OCI-LY3 (cell line): Measurements from ENCODE around the gene GINS2.
A peak's percentile ranks its signal among the peaks of the same experiment; 100 is the strongest.

ENCODE experiments used
- H2AFZ ChIP-seq: fragments of 200-600, 300-600 bp; shearing (Covaris generic); 2 replicates; pipeline ENCODE4 v1.6.0; 2014; ENCODE audit warnings: antibody characterized with exemption, low read depth, low read length
- H3K27ac ChIP-seq: fragments of 200-600, 300-600 bp; sonication (generic); 2 replicates; pipeline ENCODE4 v1.5.1; 2014; ENCODE audit warnings: mild to moderate bottlenecking, low read length, moderate library complexity, mixed read lengths
- H3K27me3 ChIP-seq: fragments of 200-600, 300-600 bp; sonication (generic); 2 replicates; pipeline ENCODE4 v1.6.1; 2014; ENCODE audit warnings: low read depth, low read length, mixed read lengths
- H3K36me3 ChIP-seq: fragments of 200-600, 300-600 bp; sonication (generic); replicated peaks from 2 replicates; pipeline ENCODE3; 2014; ENCODE audit warnings: low read depth, low read length, mixed read lengths
- H3K4me1 ChIP-seq: fragments of 300-600, 200-600 bp; sonication (generic); 2 replicates; pipeline ENCODE4 v1.6.1; 2014; ENCODE audit warnings: low read length, mixed read lengths
- H3K4me2 ChIP-seq: fragments of 200-600, 300-600 bp; sonication (generic); 2 replicates; pipeline ENCODE4 v1.6.1; 2014; ENCODE audit warnings: low read length, mixed read lengths
- H3K4me3 ChIP-seq: fragments of 300-600, 200-600 bp; sonication (generic); 2 replicates; pipeline ENCODE4 v1.5.1; 2014; ENCODE audit warnings: antibody characterized with exemption, mild to moderate bottlenecking, low read length, moderate library complexity
- H3K79me2 ChIP-seq: fragments of 300-600, 200-600 bp; shearing (Covaris generic); 2 replicates; pipeline ENCODE4 v1.6.1; 2014; ENCODE audit warnings: mild to moderate bottlenecking, low read length, mixed read lengths
- H3K9ac ChIP-seq: fragments of 300-600, 200-600 bp; shearing (Covaris generic); 2 replicates; pipeline ENCODE4 v1.6.0; 2014; ENCODE audit warnings: mild to moderate bottlenecking, low read length, moderate library complexity
- H3K9me3 ChIP-seq: fragments of 200-600, 300-600 bp; shearing (Covaris generic); 2 replicates; pipeline ENCODE4 v1.6.1; 2014; ENCODE audit warnings: low read length, mixed read lengths; ENCODE audit not compliant: insufficient read depth
- H4K20me1 ChIP-seq: fragments of 200-600, 300-600 bp; sonication (generic); 2 replicates; pipeline ENCODE4 v1.6.1; 2016; ENCODE audit warnings: low read length, mixed read lengths; ENCODE audit not compliant: insufficient read depth
- CTCF ChIP-seq: fragments of 200-600, 300-600 bp; sonication (generic); IDR thresholded peaks from 2 replicates; pipeline ENCODE4 v1.5.1; 2014; ENCODE audit warnings: antibody characterized with exemption, low read length, low read depth
- EZH2phosphoT487 ChIP-seq: fragments of 200-600 bp; shearing (Covaris generic); IDR thresholded peaks from 2 replicates; pipeline ENCODE4 v1.6.1; 2018; ENCODE audit warnings: antibody characterized with exemption, mixed run types, low read depth

GINS2 gene

DNA sequence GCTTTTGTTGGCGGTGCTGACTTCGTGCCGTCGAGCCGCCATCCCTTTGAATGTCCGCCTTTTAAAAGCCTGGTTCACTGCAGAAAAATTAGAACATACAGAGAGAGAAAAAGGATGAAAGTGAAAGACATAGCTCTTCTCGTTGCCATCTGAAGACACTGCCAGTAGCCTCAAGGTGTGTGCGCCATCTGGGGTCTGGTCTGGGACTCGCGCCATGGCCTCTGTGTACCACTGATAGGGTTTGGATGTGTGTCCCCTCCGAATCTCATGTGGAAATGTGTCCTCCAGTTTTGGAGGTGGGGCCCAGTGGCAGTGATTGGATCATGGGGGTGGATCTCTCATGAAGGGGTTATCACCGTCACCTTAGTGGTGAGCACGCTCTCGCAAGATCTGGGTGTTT lies 60.1 kb downstream of the GINS2 start:
- Histone ChIP-seq H3K79me2 (peaks cover 52% of the 10 kb centered on the region), H4K20me1 (peaks cover 94% of the 10 kb centered on the region), H3K36me3 (peaks cover 14% of the 10 kb centered on the region)

GRCh38 chr16:85628265-85628556 lies 60.5 kb downstream of the GINS2 start:
- H3K27ac ChIP-seq: no peak overlapping the region
- peaks cover 57% of the 10 kb centered on the region for H3K79me2 ChIP-seq
- H3K27me3 ChIP-seq: no peaks in the 10 kb centered on the region
- peaks cover 14% of the 10 kb centered on the region for H3K36me3 ChIP-seq
- TF ChIP-seq CTCF (no peak), EZH2phosphoT487 (no peak)
- H3K4me3 ChIP-seq: no peak overlapping the region
- H2AFZ ChIP-seq: no peak overlapping the region
- no peaks in the 10 kb centered on the region for H3K4me1 ChIP-seq
- peaks cover 8% of the 10 kb centered on the region; the same call in 1 of the 2 replicates for H3K9me3 ChIP-seq
- no peak overlapping the region for H3K9ac ChIP-seq
- no peak overlapping the region for H3K4me2 ChIP-seq
- H4K20me1 ChIP-seq: peaks cover 94% of the 10 kb centered on the region

More for the DNA sequence above, 60.1 kb downstream of the GINS2 start:
- no peaks in the 10 kb centered on the region for H3K4me1 ChIP-seq
- no peak overlapping the region for H3K4me3 ChIP-seq
- no peak overlapping the region for H3K4me2 ChIP-seq
- no peak overlapping the region for H3K9ac ChIP-seq
- TF ChIP-seq CTCF (0 out of 2 replicates have a peak, but pooled peaks have one; percentile 4), EZH2phosphoT487 (no peak)
- no peak overlapping the region for H2AFZ ChIP-seq
- H3K27ac ChIP-seq: no peak overlapping the region
- peaks cover 8% of the 10 kb centered on the region; the same call in 1 of the 2 replicates for H3K9me3 ChIP-seq
- no peaks in the 10 kb centered on the region for H3K27me3 ChIP-seq

- peaks cover 8% of the 10 kb centered on the region; the same call in 1 of the 2 replicates for H3K9me3 ChIP-seq
- H3K79me2 ChIP-seq: peaks cover 61% of the 10 kb centered on the region
- H3K4me1 ChIP-seq: no peaks in the 10 kb centered on the region
- no peaks in the 10 kb centered on the region for H3K27me3 ChIP-seq
- TF ChIP-seq CTCF (no peak), EZH2phosphoT487 (no peak)
- no peak overlapping the region for H2AFZ ChIP-seq
- no peak overlapping the region for H3K4me2 ChIP-seq
- no peak overlapping the region for H3K4me3 ChIP-seq
- no peak overlapping the region for H3K27ac ChIP-seq
- H3K9ac ChIP-seq: no peak overlapping the region
- peaks cover 94% of the 10 kb centered on the region for H4K20me1 ChIP-seq
- H3K36me3 ChIP-seq: peaks cover 14% of the 10 kb centered on the region
Measured at GRCh38 chr16:85627526-85628264, 61.1 kb downstream of the GINS2 start.

- H3K36me3 ChIP-seq: peaks cover 14% of the 10 kb centered on the region
- H3K4me2 ChIP-seq: no peak overlapping the region
- peaks cover 62% of the 10 kb centered on the region for H3K79me2 ChIP-seq
- no peak for TF ChIP-seq CTCF
- no peak for TF ChIP-seq EZH2phosphoT487
- peaks cover 95% of the 10 kb centered on the region for H4K20me1 ChIP-seq
- no peak overlapping the region for H3K9ac ChIP-seq
- no peaks in the 10 kb centered on the region for H3K27me3 ChIP-seq
- H2AFZ ChIP-seq: no peak overlapping the region
- H3K4me1 ChIP-seq: no peaks in the 10 kb centered on the region
- no peak overlapping the region for H3K4me3 ChIP-seq
- H3K27ac ChIP-seq: no peak overlapping the region
- peaks cover 8% of the 10 kb centered on the region; the same call in 1 of the 2 replicates for H3K9me3 ChIP-seq
Measured at GRCh38 chr16:85627089-85627488, 61.7 kb downstream of the GINS2 start.
